SW480 (cell line): ENCODE data around the gene SH3RF1.

Experiments
- DNase-seq: peaks from one replicate; pipeline ENCODE4 v3.0.0-alpha.2; 2016; ENCODE audit warnings: low spot score

SH3RF1 gene

DNA sequence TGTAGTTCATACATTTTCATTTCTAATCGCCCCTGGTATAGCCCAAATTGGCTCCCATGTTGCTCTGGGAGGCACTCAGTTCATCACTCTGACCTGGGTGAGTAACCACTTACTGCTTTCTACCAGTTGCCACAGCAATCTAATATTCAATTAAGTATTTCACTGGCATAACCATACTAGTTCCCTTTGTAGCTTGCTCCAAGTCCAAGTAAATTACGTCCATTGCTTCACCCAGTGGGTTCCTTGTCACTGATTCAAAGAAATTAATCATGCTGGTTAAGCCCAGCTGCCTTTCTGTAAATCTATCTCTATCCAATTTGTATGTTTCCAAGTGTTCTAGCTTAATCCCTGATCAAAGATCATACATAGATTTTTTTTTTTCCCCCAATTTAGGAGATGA lies 168.7 kb downstream of the SH3RF1 start:
- no peak for DNase-seq

DNA sequence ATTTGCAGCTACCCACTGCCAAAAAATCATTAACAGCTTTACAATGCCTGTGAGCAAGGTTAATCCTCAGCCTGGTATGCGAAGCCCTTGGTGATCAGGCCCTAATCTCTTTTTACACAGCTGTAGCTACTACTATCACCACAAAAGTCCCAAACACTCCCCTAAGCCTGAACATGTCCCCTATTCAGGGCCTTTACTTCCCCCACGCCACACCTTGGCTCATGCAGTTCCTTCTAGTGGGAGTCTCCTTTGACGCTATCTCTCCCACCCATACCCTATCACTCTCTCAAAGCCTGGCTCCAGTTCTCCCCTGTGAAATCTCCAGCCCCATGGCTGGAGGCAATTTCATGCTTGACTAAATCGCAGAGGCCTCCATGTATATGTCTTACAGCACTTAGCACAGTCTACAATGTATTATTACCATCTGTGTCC lies 170.1 kb downstream of the SH3RF1 start:
- DNase-seq: no peak

DNA sequence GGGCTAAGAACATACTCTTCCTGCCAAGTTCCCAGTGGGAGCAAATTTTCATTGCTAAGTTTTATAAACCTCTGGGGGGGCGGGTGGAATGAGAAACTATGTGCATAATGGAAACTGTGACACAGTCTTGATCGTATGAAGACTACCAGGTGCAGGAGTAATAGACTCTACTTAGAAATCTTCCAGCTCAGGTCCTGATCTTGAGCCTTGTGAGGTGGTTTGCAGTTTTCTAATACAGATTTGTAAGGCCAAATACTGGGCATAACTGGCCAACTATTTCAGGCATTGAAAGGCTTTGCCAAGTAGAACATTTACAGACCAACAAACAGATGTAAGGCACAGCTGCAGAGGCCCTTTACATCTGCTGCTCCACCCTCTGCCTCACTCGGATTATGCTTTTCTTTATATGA lies 171.0 kb downstream of the SH3RF1 start:
- no peak for DNase-seq

DNA sequence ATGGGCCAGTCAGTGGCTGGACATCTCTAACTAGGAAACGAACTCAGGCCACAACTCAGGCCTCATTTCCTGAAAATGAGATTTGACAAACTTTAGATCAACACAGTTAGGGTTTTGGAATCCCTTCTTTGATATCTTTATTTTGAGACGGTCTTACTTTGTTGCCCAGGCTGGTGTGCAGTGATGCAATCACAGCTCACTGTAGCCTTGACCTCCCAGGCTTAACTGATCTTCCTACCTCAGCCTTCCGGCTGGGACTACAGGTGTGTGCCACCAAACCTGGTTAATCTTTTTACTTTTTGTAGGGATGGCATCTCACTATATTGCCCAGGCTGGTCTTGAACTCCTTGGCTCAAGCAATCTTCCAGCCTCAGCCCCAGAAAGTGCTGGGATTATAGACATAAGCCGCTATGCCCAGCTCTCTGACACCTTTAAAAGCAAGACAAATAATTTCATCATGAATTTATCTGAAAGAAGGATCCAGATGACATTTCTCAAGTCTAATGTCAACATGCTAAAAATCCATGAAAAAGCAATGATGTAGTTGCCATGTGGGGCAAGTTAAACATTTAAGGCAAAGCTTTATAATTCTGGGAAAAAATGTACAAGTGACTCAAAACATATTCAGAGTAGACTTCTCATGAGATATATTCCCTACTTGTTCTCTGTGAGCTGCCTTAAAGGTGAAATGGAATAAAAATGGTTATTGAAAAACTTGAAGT lies 171.6 kb downstream of the SH3RF1 start:
- no peak for DNase-seq

GRCh38 chr4:169098532-169098931 lies 172.2 kb downstream of the SH3RF1 start:
- no peak for DNase-seq

DNA sequence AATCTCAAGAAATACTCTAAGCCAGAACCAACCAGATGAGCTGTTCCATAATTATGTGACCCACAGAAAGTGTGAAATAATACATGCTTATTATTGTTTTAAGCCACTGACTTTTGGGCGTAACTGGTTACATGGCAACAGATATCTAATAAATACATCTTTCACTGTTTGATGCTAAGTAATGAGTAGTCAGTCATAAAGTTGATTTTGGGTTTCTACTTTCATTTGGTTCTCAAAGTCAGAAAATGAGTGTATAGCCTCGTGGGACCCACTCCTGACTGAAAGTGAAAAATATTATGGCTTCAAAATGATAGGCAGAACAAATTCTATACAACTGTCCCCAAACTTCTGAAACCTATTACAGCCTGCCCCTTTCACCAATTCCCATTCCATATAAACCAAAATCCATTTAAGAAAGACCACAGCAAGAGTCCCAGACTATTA lies 172.7 kb downstream of the SH3RF1 start:
- no peak for DNase-seq

GRCh38 chr4:169096221-169096620 lies 174.5 kb downstream of the SH3RF1 start:
- no peak for DNase-seq

DNA sequence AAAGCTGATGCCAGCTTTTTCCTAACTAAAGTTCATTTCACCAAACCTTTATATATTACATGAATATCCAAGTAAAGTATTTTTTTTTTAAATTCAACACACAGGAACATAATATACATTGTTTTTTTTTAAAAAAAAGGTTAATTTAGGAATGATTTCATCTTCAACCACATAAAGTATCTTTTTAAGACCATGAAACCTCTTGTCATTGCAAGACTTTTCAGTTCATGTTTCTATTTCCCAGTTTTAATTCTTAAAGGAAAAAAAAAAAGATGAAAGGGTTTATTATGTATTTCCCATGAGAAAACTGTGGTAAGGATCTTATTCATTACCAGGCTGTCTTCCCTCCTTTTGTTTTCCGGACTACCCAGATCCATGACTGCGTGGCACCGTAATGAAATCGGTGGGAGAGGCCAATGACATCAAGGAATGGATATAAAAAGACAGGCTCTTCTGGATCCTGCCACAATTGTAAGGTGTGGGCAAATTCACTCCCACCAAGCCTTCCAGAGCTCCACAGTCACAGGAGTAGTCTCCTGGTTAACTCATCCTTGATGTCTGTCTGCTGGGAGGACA lies 176.0 kb downstream of the SH3RF1 start:
- no peak for DNase-seq

DNA sequence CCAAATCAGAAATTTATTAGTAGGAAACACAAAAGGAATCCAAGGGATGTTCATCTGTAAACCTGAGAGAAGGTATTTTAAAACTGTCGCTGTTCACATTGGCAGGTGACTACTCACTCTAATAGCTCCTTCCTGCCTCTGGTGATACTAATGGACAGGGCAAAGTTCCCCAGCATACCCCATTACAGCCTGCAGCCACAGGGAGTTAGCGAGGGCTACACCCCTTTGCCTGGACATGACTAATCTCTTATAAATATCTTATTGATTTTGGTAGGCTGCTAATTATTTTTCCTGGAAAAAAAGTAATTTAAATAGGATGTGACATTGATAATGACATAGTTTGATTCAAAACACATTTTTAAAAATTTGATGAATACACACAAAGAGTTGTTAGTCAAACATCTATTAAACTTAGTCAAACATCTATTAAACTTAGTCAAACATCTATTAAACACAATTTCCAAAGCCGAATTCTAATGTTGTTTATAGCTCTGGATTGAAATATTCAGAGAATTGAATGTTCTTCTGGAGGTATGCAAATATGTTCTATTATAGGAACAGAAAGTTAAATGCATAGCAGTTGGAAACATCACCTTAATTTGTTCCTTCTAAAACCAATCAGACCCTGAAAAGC lies 177.8 kb downstream of the SH3RF1 start:
- DNase-seq: no peak

DNA sequence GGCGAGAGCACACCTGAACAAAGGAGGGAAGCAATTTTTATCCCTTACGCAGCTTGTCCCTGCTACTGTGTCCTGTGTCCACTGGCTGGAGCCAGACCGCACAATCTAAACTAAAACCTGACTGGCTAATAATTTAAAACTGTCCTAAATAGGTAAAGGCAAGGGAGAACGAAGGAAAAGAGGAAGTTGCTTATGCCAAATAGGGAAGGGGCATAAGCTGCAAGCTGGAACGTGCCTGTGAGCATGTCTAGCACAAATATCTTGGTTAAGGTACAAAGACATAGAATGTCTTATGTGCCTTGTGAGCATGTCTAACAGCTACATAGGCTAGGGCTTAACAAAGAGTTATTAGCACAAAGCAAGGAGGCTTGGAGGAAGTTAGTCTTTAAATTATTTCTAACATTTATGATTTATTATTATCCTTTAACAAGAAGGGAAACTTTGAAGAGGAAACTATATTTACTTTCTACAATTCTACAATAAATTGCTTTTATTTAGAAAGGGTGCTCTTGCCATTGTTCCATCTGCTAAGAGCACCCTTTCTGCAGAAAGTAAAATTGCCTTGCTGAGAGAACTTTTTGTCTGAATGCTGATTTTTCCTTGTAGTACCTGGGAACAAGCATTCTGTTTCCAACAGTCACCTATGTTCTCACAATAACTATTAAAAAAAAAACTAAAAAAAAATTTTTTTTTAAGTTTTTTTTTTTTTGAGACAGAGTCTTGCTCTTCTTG lies 180.1 kb downstream of the SH3RF1 start:
- DNase-seq: no peak

DNA sequence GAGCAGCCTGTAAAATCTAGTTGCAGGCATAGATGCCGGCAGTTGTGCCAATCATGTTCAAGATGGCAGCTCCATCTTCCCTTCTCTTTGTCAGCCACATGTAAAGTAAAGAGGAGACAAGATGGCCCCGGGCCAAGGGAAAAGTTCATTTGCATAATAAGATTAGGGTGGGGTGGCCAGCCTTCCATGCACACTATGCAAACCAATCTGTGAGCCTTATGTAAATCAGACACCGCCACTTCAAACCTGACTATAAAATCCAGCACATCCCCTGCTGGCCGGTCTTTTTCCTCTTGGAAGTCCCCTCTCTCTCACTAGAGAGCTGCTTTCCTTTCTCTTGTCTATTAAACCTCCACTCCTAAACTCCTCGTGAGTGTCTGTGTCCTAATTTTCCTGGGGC lies 181.8 kb downstream of the SH3RF1 start:
- no peak for DNase-seq

- no peak for DNase-seq
Measured at GRCh38 chr4:169084954-169085353, 185.8 kb downstream of the SH3RF1 start.

DNA sequence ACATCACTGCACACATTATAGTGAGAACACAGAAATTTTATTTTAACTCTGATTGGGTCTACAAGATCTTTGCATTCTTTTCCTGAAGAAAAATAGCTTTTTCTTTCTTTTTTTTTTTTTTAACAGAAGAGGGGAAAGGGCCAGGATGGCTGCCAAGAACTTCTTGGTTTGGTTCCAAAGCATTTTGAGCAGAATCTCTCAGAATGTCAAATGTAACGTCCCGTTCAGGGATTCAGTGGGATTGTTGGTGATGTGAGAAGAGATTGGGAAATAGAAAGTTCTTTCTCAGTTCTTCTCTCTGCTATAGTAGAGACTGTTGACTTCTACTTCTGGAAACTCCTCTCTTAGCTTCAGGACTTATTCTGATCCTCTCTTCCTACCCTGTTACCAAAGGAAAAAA lies 189.8 kb downstream of the SH3RF1 start:
- no peak for DNase-seq

- peak; percentile 82 for DNase-seq
Measured at GRCh38 chr4:169079942-169080827, 190.6 kb downstream of the SH3RF1 start.

- DNase-seq: no peak
Measured at GRCh38 chr4:169074117-169074516, 196.6 kb downstream of the SH3RF1 start.

- DNase-seq: no peak
Measured at GRCh38 chr4:169071747-169072146, 199.0 kb downstream of the SH3RF1 start.

DNA sequence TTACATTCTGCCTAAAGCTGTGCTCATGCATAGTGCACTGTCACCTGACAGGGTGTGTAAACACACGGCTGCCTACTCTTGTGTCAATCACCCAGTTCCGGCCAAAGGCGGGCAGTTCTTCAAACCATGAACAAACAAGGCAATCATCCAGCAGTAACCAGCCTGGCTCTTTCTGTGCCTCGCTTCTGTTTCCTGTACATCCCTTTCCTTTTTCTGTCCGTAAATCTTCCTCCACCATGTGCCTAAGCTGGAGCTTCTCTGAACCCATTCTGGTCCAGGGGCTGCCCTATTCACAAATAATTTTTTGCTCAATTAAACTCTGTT lies 199.9 kb downstream of the SH3RF1 start:
- peak; percentile 75 for DNase-seq

GRCh38 chr4:169070071-169070894 lies 200.5 kb downstream of the SH3RF1 start:
- peak; percentile 86 for DNase-seq

- no peak for DNase-seq
Measured at GRCh38 chr4:169068423-169068822, 202.3 kb downstream of the SH3RF1 start.

DNA sequence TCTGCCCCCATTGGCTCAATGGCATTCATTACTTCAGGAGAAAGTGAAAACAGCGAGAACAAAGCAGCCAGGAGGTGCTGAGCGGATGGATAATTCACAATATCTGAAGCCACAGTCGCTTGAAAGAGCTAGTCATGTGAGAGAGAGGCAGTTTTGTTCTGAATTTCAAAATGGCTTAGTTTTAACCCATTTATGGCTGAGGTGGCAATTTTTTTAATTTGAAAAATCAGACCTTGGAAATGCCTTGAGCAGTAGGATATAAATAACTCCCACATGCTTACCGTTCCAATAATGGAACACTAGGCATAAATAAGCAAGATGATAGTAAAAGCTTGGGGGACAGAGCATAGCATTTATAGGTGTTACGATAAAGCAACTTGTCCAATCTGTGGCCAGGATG lies 203.8 kb downstream of the SH3RF1 start:
- no peak for DNase-seq

DNA sequence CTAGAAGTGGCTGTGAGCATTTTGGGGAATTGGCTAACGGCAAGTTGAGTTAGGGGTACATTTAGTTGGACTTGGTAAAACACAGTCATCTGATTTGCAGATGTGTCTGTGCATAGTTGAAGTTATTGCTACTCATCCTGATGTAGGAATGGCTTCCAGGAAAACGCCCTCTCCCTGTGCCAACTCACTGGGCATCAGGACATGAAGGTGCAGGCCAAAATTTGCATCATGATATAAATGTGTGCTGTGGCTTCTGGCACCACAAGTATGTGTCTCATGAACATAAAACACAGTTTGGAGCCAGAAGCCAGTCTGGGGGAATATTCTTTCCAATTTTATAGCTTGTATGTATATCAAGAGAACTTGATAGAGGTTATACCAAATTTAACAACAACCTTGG lies 206.5 kb downstream of the SH3RF1 start:
- no peak for DNase-seq
